DND-41 (cell line): ENCODE results near the gene ATP10A.

Experiments used
- ATAC-seq: fragments of 200-7000 bp; cut with Tn5 transposase; 3 replicates; pipeline ENCODE4 v1.9.1; 2021; ENCODE audit warnings: low read depth; ENCODE audit not compliant: insufficient read depth
- DNase-seq: peaks from one replicate; pipeline ENCODE4 v3.0.0-alpha.2; 2020
- H2AFZ ChIP-seq: 2 replicates; pipeline ENCODE4 v1.6.0; 2012; ENCODE audit warnings: low read depth, low read length
- H3K27ac ChIP-seq: 2 replicates; pipeline ENCODE4 v1.5.1; 2012; ENCODE audit warnings: low read length, inconsistent platforms
- H3K27me3 ChIP-seq: fragments of 200-600 bp; sonication (generic); 2 replicates; pipeline ENCODE4 v1.6.0; 2012; ENCODE audit warnings: low read length, mild to moderate bottlenecking, inconsistent platforms; ENCODE audit not compliant: insufficient read depth, poor library complexity
- H3K36me3 ChIP-seq: 2 replicates; pipeline ENCODE4 v1.5.1; 2012; ENCODE audit warnings: low read length, inconsistent platforms; ENCODE audit not compliant: insufficient read depth
- H3K4me1 ChIP-seq: 2 replicates; pipeline ENCODE4 v1.5.1; 2012; ENCODE audit warnings: mild to moderate bottlenecking, low read length; ENCODE audit not compliant: insufficient read depth
- H3K4me2 ChIP-seq: 2 replicates; pipeline ENCODE4 v1.6.0; 2012; ENCODE audit warnings: mild to moderate bottlenecking, moderate library complexity, low read length, inconsistent platforms; ENCODE audit not compliant: insufficient read depth
- H3K4me3 ChIP-seq, 2 experiments: fragments of 200-600 bp in 1 of 2; shearing (Covaris generic) in 1 of 2; 2 replicates each; pipeline ENCODE4 v1.5.1; 2012 to 2016; ENCODE audit warnings: inconsistent platforms in 2 of 2, low read length in 2 of 2, mild to moderate bottlenecking in 2 of 2, low read depth in 1 of 2, moderate library complexity in 1 of 2
- H3K79me2 ChIP-seq: 2 replicates; pipeline ENCODE4 v1.6.0; 2012; ENCODE audit warnings: low read length, inconsistent platforms; ENCODE audit not compliant: insufficient read depth
- H3K9ac ChIP-seq: 2 replicates; pipeline ENCODE4 v1.6.0; 2012; ENCODE audit warnings: low read depth, mild to moderate bottlenecking, inconsistent platforms, low read length, moderate library complexity
- H3K9me3 ChIP-seq: 2 replicates; pipeline ENCODE4 v1.5.1; 2012; ENCODE audit warnings: low read length, moderate library complexity, mild to moderate bottlenecking, inconsistent platforms; ENCODE audit not compliant: insufficient read depth, severe bottlenecking
- H4K20me1 ChIP-seq: 2 replicates; pipeline ENCODE4 v1.6.0; 2012; ENCODE audit warnings: low read length; ENCODE audit not compliant: insufficient read depth
- EZH2 ChIP-seq: IDR thresholded peaks from 3 replicates; pipeline ENCODE4 v1.6.1; 2012; ENCODE audit warnings: borderline replicate concordance, low read depth, mild to moderate bottlenecking, moderate library complexity, low read length, inconsistent platforms; ENCODE audit not compliant: severe bottlenecking
- TF ChIP-seq, protein P1 (sequence below): IDR thresholded peaks from 2 replicates; pipeline ENCODE4 v1.5.1; 2012; ENCODE audit warnings: borderline replicate concordance, low read length, moderate library complexity, mild to moderate bottlenecking; ENCODE audit not compliant: poor library complexity, severe bottlenecking; ENCODE audit errors: extremely low read depth

ATP10A gene

GRCh38 chr15:25695875-25696760, 167.0 kb downstream of the ATP10A start:
- H2AFZ ChIP-seq = no peak overlapping the region
- H3K9me3 ChIP-seq = no peaks in the 10 kb centered on the region
- H3K4me1 ChIP-seq = no peaks in the 10 kb centered on the region
- H3K79me2 ChIP-seq = no peaks in the 10 kb centered on the region
- H4K20me1 ChIP-seq = no peaks in the 10 kb centered on the region
- TF ChIP-seq, protein P1, sequence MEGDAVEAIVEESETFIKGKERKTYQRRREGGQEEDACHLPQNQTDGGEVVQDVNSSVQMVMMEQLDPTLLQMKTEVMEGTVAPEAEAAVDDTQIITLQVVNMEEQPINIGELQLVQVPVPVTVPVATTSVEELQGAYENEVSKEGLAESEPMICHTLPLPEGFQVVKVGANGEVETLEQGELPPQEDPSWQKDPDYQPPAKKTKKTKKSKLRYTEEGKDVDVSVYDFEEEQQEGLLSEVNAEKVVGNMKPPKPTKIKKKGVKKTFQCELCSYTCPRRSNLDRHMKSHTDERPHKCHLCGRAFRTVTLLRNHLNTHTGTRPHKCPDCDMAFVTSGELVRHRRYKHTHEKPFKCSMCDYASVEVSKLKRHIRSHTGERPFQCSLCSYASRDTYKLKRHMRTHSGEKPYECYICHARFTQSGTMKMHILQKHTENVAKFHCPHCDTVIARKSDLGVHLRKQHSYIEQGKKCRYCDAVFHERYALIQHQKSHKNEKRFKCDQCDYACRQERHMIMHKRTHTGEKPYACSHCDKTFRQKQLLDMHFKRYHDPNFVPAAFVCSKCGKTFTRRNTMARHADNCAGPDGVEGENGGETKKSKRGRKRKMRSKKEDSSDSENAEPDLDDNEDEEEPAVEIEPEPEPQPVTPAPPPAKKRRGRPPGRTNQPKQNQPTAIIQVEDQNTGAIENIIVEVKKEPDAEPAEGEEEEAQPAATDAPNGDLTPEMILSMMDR = no peak
- no peak for TF ChIP-seq EZH2
- H3K27me3 ChIP-seq = no peaks in the 10 kb centered on the region
- H3K4me3 ChIP-seq = no peak overlapping the region
- DNase-seq (no peak), ATAC-seq (no peak)
- H3K4me2 ChIP-seq = no peak overlapping the region
- H3K36me3 ChIP-seq = no peaks in the 10 kb centered on the region
- H3K27ac ChIP-seq = no peak overlapping the region
- H3K9ac ChIP-seq = no peak overlapping the region

- Histone ChIP-seq H3K27me3 (no peaks in the 10 kb centered on the region), H3K27ac (no peak overlapping the region), H3K9ac (no peak overlapping the region), H3K79me2 (no peaks in the 10 kb centered on the region), H2AFZ (no peak overlapping the region), H3K36me3 (no peaks in the 10 kb centered on the region), H3K9me3 (no peaks in the 10 kb centered on the region), H3K4me1 (no peaks in the 10 kb centered on the region), H4K20me1 (no peaks in the 10 kb centered on the region), H3K4me2 (no peak overlapping the region), H3K4me3 (no peak overlapping the region)
- DNase-seq (no peak), ATAC-seq (no peak)
- TF ChIP-seq, protein P1 = no peak
- no peak for TF ChIP-seq EZH2
These were observed 168.3 kb downstream of the ATP10A start for GRCh38 chr15:25694823-25695312.

- Histone ChIP-seq H3K9ac (no peak overlapping the region), H3K27ac (no peak overlapping the region), H3K79me2 (no peaks in the 10 kb centered on the region), H3K4me2 (no peak overlapping the region), H3K9me3 (no peaks in the 10 kb centered on the region), H3K4me1 (no peaks in the 10 kb centered on the region), H3K27me3 (no peaks in the 10 kb centered on the region), H4K20me1 (no peaks in the 10 kb centered on the region), H3K36me3 (no peaks in the 10 kb centered on the region), H3K4me3 (no peak overlapping the region), H2AFZ (no peak overlapping the region)
- DNase-seq (no peak), ATAC-seq (no peak)
- no peak for TF ChIP-seq EZH2
- TF ChIP-seq, protein P1 = no peak
These were observed 168.9 kb downstream of the ATP10A start for GRCh38 chr15:25694239-25694584.
